ENCODE results near the gene FAM78A. TPM values are rescaled to one million over a fixed set of nuclear protein-coding genes. Genes with fewer than 3 reads are reported as not detected.

Gene FAM78A
- total RNA-seq, 1 experiment from 2014 or later = 3.0 TPM

GRCh38 chr9:131277910-131278701, 1.8 kb upstream of the FAM78A start:
- DNase-seq (ENCODE audit: low spot score) (peak; percentile 86), ATAC-seq (peak; percentile 77)
- H3K4me3 Mint-ChIP-seq = peak overlapping the region; percentile 71
- ChIA-PET POLR2A (interaction anchor here (0.6 kb wide), 2 partner anchors 42 to 70 kb away, joined by 3 read pairs; no protein-coding TSS in a partner anchor), CTCF (interaction anchor here (0.6 to 1.6 kb wide), 6 partner anchors 11 to 221 kb away, joined by 3 to 14 read pairs (median 4); partner anchors contain the start of gene PLPP7)
- TF ChIP-seq SP1 (CRISPR knock-in tag; conservative IDR thresholded peaks at IDR 0.05) (0 out of 2 replicates have a peak, but pooled peaks have one; percentile 20), HMGA2 (CRISPR knock-in tag; IDR thresholded peaks at IDR 0.05) (no peak), GTF2I (CRISPR knock-in tag; conservative IDR thresholded peaks at IDR 0.05) (no peak)
- H3K9me3 Mint-ChIP-seq = no peaks in the 10 kb centered on the region
- H3K27ac Mint-ChIP-seq = no peak overlapping the region
- H3K36me3 Mint-ChIP-seq = no peaks in the 10 kb centered on the region; the same call in 1 of the 2 replicates
- H3K4me1 Mint-ChIP-seq = peaks cover 27% of the 10 kb centered on the region
- peaks cover 31% of the 10 kb centered on the region for H3K27me3 Mint-ChIP-seq (ENCODE audit: low read depth)

DNA sequence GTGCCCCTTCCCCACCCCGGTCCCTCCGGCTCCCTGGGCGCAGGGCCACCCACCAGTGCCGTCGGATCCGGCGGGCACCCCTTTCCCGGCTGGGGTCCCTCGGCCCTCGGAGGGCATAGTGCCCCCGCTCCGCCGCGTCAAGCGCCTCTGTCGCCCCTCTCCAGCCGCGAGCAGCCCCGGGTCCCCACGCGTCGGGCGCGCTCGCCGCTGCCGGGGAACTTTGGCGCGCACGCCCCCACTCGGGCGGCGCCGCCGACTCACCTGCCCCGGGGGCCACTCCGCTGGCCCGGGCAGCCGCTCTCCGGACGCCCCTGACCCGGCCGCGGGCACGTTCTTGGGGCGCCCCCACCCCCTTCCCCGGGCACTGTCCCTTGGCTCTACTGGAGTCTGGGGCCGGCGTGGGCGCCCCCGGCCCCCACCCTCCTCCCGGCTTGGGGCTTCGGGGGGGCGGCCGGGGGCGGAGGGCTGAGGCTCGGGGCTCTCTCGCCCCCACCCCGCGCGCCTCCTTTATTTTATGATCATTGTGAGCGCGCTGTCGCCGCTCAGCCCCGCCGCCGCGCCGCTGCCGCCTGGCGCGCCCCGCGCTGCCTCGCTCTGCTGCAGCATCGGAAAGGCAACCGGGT, 1.1 kb upstream of the FAM78A start:
- Mint-ChIP-seq H3K4me1 (peaks cover 27% of the 10 kb centered on the region), H3K36me3 (no peaks in the 10 kb centered on the region; the same call in 1 of the 2 replicates), H3K4me3 (peak overlapping the region; percentile 16; the same call in 1 of the 2 replicates), H3K9me3 (no peaks in the 10 kb centered on the region), H3K27ac (no peak overlapping the region), H3K27me3 (ENCODE audit: low read depth) (peaks cover 30% of the 10 kb centered on the region)
- ATAC-seq (no peak), DNase-seq (ENCODE audit: low spot score) (no peak)
- TF ChIP-seq, protein P1, sequence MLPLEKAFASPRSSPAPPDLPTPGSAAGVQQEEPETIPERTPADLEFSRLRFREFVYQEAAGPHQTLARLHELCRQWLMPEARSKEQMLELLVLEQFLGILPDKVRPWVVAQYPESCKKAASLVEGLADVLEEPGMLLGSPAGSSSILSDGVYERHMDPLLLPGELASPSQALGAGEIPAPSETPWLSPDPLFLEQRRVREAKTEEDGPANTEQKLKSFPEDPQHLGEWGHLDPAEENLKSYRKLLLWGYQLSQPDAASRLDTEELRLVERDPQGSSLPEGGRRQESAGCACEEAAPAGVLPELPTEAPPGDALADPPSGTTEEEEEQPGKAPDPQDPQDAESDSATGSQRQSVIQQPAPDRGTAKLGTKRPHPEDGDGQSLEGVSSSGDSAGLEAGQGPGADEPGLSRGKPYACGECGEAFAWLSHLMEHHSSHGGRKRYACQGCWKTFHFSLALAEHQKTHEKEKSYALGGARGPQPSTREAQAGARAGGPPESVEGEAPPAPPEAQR (CRISPR knock-in tag; IDR thresholded peaks at IDR 0.05) = no peak
- TF ChIP-seq, protein P2, sequence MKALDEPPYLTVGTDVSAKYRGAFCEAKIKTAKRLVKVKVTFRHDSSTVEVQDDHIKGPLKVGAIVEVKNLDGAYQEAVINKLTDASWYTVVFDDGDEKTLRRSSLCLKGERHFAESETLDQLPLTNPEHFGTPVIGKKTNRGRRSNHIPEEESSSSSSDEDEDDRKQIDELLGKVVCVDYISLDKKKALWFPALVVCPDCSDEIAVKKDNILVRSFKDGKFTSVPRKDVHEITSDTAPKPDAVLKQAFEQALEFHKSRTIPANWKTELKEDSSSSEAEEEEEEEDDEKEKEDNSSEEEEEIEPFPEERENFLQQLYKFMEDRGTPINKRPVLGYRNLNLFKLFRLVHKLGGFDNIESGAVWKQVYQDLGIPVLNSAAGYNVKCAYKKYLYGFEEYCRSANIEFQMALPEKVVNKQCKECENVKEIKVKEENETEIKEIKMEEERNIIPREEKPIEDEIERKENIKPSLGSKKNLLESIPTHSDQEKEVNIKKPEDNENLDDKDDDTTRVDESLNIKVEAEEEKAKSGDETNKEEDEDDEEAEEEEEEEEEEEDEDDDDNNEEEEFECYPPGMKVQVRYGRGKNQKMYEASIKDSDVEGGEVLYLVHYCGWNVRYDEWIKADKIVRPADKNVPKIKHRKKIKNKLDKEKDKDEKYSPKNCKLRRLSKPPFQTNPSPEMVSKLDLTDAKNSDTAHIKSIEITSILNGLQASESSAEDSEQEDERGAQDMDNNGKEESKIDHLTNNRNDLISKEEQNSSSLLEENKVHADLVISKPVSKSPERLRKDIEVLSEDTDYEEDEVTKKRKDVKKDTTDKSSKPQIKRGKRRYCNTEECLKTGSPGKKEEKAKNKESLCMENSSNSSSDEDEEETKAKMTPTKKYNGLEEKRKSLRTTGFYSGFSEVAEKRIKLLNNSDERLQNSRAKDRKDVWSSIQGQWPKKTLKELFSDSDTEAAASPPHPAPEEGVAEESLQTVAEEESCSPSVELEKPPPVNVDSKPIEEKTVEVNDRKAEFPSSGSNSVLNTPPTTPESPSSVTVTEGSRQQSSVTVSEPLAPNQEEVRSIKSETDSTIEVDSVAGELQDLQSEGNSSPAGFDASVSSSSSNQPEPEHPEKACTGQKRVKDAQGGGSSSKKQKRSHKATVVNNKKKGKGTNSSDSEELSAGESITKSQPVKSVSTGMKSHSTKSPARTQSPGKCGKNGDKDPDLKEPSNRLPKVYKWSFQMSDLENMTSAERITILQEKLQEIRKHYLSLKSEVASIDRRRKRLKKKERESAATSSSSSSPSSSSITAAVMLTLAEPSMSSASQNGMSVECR (CRISPR knock-in tag; IDR thresholded peaks at IDR 0.05; ENCODE audit: borderline replicate concordance) = 0 out of 2 replicates have a peak, but pooled peaks have one; percentile 37
- 0 out of 2 replicates have a peak, but pooled peaks have one; percentile 13 for TF ChIP-seq TEAD4 (CRISPR knock-in tag; IDR thresholded peaks at IDR 0.05)
- no peak for TF ChIP-seq MLX (CRISPR knock-in tag; IDR thresholded peaks at IDR 0.05)
- ChIA-PET CTCF (interaction anchor here (1.4 to 1.9 kb wide), 3 partner anchors 11 to 59 kb away, joined by 6 to 14 read pairs (median 7); partner anchors contain the start of gene PLPP7), POLR2A (no interaction called here)

- H3K4me3 Mint-ChIP-seq = no peak overlapping the region
- no peak overlapping the region for H3K27ac Mint-ChIP-seq
- CTCF ChIA-PET = interaction anchor here (1.9 to 7.8 kb wide), 3 partner anchors 12 to 59 kb away, joined by 7 to 57 read pairs (median 10); partner anchors contain the start of gene PLPP7
- POLR2A ChIA-PET = interaction anchor here (1.5 kb wide), 1 partner anchor 13 kb away, joined by 3 read pairs; the partner anchor contains the start of gene PLPP7
- H3K4me1 Mint-ChIP-seq = peaks cover 23% of the 10 kb centered on the region
- no peak for ATAC-seq
- TF ChIP-seq, protein P3, sequence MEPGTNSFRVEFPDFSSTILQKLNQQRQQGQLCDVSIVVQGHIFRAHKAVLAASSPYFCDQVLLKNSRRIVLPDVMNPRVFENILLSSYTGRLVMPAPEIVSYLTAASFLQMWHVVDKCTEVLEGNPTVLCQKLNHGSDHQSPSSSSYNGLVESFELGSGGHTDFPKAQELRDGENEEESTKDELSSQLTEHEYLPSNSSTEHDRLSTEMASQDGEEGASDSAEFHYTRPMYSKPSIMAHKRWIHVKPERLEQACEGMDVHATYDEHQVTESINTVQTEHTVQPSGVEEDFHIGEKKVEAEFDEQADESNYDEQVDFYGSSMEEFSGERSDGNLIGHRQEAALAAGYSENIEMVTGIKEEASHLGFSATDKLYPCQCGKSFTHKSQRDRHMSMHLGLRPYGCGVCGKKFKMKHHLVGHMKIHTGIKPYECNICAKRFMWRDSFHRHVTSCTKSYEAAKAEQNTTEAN (CRISPR knock-in tag; IDR thresholded peaks at IDR 0.05) = no peak
- TF ChIP-seq NR1H2 (CRISPR knock-in tag; IDR thresholded peaks at IDR 0.05) = no peak
- 0 out of 2 replicates have a peak, but pooled peaks have one; percentile 10 for TF ChIP-seq HMGXB4 (CRISPR knock-in tag; IDR thresholded peaks at IDR 0.05)
- TF ChIP-seq, protein P4, sequence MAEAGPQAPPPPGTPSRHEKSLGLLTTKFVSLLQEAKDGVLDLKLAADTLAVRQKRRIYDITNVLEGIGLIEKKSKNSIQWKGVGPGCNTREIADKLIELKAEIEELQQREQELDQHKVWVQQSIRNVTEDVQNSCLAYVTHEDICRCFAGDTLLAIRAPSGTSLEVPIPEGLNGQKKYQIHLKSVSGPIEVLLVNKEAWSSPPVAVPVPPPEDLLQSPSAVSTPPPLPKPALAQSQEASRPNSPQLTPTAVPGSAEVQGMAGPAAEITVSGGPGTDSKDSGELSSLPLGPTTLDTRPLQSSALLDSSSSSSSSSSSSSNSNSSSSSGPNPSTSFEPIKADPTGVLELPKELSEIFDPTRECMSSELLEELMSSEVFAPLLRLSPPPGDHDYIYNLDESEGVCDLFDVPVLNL (CRISPR knock-in tag; IDR thresholded peaks at IDR 0.05; ENCODE audit: borderline replicate concordance, low read depth) = no peak
- TF ChIP-seq, protein P5, sequence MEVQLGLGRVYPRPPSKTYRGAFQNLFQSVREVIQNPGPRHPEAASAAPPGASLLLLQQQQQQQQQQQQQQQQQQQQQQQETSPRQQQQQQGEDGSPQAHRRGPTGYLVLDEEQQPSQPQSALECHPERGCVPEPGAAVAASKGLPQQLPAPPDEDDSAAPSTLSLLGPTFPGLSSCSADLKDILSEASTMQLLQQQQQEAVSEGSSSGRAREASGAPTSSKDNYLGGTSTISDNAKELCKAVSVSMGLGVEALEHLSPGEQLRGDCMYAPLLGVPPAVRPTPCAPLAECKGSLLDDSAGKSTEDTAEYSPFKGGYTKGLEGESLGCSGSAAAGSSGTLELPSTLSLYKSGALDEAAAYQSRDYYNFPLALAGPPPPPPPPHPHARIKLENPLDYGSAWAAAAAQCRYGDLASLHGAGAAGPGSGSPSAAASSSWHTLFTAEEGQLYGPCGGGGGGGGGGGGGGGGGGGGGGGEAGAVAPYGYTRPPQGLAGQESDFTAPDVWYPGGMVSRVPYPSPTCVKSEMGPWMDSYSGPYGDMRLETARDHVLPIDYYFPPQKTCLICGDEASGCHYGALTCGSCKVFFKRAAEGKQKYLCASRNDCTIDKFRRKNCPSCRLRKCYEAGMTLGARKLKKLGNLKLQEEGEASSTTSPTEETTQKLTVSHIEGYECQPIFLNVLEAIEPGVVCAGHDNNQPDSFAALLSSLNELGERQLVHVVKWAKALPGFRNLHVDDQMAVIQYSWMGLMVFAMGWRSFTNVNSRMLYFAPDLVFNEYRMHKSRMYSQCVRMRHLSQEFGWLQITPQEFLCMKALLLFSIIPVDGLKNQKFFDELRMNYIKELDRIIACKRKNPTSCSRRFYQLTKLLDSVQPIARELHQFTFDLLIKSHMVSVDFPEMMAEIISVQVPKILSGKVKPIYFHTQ (CRISPR knock-in tag; IDR thresholded peaks at IDR 0.05) = no peak
- no peak for TF ChIP-seq ZNF121 (CRISPR knock-in tag; IDR thresholded peaks at IDR 0.05)
- no peaks in the 10 kb centered on the region; the same call in 1 of the 2 replicates for H3K36me3 Mint-ChIP-seq
- peaks cover 25% of the 10 kb centered on the region for H3K27me3 Mint-ChIP-seq (ENCODE audit: low read depth)
- no peak for DNase-seq (ENCODE audit: low spot score)
- no peaks in the 10 kb centered on the region for H3K9me3 Mint-ChIP-seq
Measured at GRCh38 chr9:131276891-131277286, 579 bp upstream of the FAM78A start.
